Putamen (tissue), 1 donor: ENCODE results near the gene PLCL2.
"Not testable (repeated sequence)": the region's sequence is repeated elsewhere in the genome, so short reads cannot be mapped to it uniquely, and the experiment has no call there.

ENCODE experiments used
- DNase-seq: peaks from one replicate; pipeline ENCODE4 v3.0.0-alpha.2; 2016; ENCODE audit warnings: low spot score

PLCL2 gene

DNA sequence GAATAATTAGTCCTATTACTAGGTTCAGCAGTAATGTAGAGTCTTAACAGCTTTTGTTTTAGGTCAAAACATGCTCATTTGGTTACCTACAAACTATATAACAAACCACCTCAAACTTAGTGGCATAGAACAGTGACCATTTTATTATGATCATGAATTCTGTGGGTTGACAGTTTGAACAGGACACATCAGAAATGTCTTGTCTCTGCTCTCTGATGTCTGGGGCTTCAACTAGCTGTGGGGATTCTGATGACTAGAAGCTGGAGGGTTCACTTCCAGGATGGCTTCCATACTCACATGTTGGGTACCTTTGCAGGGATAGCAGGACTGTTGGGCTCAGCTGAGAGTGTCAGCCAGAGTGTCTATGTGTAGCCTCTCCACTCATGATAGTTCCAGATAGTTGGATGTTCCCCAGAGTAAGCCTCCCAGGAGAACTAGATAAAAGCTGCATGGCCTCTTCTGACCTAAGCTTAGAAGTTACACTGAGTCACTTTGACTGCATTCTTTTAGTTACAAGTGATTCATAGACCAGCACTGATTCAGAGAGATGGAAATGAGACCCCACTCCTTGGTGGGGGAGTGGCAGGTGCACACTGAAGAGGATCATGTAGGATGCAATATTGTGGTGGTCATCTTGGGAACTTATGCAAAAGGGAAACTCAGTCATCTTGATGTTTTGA is 32.6 kb downstream of the PLCL2 start:
- no peak for DNase-seq

DNA sequence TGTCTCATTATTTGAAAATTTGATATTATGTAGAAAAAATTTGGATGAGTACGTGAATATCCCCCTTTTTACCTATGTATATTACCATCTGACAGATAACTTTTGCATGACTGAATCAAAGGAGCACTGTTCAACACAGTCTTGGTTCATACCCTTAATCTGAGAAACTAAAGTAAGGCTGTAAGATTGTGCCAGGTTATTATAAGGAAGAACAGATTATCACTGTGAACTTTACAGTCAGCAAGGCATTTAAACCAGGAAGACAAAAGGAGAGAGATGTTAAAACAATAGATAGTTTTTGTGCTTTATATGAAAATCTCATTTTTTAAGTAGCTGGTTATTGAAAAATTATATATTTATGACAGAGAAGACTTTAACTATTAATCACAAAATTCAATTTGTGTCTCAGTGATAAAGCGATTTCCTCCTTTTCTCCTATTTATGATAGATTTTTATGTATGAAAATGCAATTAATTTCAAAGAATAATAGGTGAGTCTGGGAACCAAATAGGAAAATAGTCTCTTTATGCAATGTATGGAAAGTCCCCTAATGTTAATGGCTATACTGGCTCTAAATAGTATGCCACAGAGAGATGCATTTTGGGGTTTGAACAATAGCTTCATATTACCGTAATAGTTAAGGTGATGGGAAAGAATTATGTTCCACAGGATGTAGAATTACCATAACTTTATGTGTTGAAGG is 33.4 kb downstream of the PLCL2 start:
- no peak for DNase-seq

DNA sequence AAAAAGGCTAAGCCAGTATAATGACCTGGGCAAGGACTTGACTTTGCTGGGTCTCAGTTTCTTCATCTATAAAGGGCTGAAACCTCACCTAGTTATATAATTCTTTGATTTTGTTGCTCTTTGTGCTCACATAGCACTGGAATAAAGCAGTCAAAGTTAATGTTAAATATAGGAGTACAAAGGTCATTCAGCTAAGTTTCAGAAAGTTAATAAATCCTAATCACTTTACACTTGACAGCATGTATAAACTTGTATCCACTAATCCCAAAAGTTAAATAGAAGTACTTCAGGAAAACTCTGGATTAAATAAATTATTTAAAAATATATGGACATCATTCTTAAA is 33.9 kb downstream of the PLCL2 start:
- no peak for DNase-seq

DNA sequence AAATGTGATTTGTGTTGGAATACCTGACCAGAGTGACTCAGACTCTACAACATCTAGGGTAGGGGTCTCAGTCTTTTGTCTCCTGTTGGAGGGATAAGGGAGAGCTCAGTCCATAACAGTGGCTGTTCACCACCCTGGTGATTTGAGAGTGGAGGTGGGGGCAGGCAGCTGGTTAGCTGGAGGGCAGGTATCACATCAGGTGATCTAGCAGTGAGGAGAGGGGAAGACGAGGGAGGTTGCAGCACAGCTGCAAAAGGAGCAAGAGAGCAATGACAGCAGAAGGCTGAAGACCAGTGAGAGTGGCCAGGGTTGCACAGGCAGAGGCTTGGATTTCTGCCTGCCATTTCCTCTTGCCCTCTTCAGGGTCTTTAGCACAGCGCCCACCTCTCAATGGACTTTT is 38.4 kb downstream of the PLCL2 start:
- DNase-seq: no peak

DNA sequence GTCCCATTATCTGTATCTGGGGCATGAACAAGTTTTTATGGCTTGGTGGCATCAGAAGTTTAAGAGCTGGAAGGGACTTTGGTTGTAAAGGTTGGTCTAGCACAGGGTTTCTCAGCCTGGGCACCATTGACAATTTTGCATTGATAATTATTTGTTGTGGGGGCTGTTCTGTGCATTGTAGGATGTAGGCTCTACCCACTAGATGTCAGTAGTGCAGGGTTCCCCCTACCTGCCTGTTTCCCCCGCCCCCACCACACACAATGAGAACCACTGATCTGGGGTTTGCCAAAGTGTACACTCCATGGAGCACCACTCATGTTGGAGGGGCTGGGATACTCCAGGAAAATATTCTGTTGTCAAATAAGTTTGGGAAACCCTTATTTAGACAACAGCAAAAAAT is 42.7 kb downstream of the PLCL2 start:
- no peak for DNase-seq

DNA sequence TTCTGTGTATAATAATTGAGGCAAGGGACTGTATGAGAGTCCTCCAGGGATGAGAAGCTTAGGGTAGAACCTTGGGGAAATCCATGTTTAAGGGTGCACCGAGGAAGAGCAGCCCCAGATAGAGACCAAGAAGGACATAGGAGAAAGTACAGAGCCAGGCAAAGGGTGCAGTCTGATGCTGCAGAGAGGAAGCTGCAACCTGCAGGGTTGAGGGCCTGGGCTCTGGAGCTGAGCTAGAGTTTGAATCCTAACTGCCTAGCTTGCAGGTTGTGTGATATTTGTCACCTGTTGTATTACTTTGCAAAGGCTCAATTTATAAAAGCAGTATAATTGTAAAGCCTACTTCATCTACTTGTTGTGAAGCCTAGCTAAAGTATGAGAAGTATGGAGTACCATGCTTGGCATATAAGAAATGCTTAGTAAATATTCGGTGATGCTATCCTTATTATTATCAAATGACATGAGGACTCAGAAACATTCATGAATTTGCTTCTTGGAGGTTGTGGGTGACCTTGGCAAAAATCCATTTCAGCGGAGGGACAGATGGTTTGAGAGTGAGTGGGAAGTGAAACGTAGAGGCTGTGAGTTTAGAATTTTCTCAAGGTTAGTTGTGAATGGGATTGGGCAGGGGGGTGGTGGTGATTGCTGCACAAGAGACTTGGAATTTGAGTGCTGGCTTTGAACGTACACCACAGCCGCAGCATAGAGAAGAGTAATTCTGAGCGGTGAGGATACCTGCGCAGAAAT is 43.8 kb downstream of the PLCL2 start:
- no peak for DNase-seq

DNA sequence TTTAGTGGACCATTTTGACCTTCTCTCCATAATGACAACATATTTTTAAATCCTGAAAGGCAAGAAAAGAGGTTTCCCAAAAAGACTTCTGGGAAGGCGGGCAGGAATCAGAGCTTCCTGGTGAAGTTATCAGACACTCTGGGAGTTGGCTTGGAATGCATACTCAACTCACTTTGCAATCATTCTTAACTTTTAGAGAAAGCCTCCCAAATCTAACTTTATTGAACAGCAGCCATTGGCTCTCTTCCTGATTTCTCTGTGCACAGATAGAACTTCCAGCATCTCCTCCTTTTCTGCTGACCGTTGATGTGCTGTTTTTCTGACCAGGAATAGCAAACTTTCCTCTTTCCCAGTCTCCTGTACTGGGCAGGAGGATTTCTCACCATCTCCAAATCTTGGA is 44.6 kb downstream of the PLCL2 start:
- no peak for DNase-seq

DNA sequence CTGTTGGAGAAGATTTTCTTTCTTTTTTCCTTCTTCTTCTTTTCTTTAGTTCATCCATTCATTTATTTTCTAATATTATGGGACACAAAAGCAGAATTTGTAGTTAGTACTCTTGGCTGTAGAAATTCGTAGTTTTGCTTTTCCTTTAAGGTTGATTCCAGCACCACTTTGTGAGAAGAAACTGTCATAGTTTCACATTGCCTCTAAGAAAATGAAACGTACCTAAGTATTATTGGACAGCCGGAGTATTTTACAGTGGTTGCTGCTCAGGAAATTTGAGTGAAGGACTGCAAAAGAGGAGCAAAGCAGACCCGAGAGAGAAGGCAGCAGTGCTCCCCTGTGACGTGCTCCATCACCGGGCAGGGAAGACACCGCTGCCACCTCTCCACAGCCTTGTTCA is 48.1 kb downstream of the PLCL2 start:
- no peak for DNase-seq

DNA sequence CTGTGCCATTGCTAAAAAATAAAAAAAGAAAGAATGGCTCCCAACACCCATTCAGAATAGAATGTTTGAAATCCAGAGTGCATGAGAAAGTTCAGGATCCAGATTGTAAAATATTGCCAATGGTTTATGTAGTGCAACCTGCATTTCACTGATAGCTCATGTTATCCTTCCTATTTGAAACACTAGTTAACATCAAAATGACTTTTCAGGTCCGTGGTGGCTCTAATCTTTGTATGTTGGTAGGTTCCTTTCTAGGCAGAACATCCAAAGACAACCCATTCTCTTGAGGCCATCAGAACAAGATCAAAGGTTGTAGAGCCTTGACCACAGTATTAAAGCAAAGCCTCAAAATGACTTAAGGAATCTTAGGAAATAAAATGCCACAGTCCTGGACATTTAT is 51.0 kb downstream of the PLCL2 start:
- no peak for DNase-seq

DNA sequence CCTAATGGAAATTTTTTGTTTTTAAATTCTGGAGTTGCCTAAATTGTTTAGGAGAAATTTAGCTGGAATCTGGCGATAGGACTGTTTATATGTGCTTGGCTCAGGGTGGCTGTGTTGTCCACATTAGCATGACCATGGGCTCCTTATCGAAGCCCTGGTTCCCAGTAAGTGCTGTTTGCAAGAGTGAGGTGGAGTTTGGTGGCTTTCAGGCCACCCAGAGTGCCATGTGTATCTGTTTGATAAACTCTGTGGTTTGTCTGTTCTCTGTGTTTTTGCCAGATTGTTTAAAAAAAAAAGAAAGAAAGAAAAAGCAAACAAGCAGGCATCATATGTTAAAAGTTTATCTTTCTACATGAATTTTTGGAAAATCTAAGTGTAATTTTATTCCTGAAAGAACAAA is 51.5 kb downstream of the PLCL2 start:
- DNase-seq: no peak

DNA sequence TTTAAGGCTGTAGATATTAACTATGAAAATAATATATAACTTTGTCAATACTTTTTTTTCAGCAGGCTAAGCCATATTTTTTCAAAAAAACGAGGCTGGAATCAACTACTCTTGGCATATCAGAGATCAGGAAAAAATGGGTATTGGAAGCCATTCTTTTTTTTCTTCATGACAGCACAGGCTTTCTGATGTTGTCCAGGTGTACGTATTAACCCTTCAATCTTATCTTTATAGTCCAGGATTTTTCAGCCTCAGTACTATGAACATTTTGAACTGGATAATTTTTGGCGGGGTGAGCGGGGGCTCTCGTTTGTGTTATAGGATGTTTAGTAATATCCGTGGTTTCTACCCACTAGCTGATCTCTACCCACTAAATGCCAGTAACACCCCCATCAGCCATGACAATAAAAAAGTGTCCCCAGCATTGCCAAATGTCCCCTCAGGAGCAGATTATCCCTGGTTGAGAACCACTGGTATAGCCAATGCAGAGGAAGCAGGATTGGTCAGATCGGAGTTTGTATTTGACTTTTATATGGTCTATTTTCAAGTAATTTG is 52.0 kb downstream of the PLCL2 start:
- no peak for DNase-seq

DNA sequence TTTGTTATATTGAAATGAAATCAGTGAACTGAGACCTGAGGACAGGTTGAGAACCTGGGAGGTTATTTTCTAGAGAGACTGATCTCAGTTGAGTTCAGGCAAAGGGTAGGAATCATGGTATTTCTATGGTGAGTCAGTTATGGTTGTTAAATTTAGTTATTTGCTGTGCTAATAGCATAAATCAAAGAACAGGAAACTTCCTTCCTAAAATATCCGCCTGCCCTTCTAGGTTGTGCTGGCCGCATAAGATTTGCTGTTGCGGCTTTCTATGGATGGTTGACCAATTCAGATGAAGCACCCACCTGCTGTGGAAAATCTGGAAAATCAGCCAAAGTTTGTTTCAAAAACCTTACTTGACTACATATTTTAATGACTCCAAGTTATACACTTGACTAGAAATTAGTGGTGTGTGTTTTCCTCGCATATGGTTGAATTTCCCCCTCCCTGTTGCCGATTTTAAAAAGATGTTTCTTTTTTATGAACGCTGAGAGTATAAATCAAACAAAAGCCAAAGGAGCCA is 52.6 kb downstream of the PLCL2 start:
- DNase-seq: no peak

DNA sequence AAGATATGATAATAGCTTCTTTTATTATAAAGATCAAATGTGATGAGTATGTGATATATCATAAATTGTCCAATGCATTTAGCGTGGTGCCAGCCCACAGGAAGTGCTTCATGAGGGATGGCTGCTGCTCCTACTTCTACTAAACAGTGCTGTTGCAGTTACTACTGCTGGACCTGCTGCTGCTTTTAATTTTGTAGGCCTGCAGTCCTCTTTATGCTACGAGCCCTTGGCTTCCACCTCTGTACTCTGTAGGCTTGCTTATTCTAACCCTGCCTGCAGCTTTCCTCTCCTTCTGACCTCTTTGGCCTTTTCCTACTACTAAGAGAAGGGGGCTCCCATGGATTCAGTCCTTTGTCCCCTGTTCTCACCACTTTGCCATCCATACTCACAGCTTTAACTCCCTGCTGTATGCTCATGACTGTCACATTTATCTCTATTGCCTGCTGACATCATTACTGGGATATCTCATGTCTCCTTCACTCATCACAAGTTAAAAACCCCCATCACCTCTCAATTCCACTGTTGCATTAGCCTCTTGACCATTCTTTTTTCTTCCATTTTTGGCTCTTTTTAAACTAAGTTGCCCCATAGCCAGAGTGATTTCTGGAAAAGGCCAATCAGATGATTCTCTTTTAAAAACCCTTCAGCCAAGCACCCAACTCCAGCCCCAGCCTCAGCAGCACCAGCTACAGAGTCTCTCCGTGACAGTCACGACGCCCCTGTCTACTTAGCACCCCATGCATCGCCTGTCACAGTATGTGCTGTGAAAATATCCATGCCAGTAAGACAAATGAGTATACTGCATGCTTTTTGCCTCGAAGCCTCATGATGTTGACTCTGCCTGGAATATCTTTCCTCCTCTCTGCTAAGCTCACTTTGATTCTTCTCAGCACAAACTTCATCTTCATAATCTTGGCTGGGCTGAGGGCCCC is 56.3 kb downstream of the PLCL2 start:
- DNase-seq: no peak

DNA sequence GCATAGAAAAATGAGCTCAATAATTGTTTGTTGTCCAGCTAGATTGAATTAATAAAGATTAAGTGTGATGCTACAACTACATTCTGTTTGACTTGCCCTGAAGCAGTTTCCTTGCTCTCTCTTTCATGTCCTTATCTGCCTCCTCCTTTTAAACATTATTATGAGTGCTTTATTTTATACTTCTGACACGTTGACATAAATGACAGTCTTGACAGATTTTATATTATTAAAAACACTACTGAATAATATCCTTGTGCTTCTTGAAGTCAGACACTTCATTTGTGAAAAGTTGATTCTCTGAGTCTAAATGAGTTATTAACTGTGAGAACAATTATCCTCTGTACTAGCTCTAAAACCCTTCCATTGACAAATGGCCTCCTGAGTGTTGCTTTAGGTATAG is 58.2 kb downstream of the PLCL2 start:
- DNase-seq: peak; percentile 11

DNA sequence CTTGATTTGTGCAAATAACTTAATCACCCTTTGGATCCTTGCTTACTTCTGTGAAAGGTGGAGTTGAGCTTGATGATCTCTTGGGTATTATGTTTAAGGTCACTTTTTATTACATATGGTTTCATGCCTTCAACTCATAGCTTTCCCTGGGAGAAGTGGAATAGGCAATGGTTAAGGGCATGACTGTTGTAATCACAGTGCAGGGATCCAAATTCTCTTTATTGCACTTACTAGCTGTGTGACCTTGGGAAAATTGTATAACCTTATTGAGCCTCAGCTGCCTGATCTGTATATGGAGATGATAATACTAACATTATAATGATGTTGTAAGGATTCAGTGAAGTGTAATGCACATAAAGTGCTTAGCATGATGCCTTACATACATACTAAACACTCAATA is 59.1 kb downstream of the PLCL2 start:
- DNase-seq: no peak

DNA sequence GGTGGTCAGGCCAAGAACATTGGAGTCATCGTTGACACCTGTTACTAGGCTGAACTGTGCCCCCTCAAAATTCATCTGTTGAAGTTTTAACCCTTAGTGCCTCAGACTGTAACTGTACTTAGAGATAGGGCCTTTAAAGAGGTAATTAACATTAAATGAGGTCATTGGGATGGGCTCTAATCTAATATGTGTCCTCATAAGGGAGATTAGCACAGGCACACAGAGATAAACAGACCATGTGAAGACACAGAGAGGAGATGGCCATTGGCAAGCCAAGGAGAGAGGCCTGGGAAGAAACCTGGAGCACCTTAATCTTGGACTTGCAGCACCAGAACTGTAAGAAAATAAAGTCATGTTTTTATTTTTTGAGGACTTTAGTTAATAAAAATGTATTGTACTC is 59.6 kb downstream of the PLCL2 start:
- no peak for DNase-seq

DNA sequence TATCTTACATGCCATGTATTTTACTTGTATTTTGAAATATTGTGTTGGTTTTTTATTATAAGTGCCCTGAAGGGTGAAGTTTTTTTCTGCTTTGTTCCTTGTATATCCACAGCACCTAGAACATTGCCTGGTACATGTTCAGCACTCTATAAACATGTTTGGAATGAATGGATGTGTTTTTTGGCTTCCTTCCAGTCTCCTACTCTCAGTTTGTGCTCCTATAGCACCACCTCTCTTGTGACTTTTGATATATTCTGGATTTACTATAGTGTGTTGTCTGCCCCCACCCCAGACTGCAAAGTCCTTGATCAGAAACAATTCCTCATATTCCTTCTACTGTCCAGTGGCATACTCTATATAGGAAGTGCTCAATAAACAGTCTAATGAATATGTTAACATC is 60.6 kb downstream of the PLCL2 start:
- DNase-seq: no peak

DNA sequence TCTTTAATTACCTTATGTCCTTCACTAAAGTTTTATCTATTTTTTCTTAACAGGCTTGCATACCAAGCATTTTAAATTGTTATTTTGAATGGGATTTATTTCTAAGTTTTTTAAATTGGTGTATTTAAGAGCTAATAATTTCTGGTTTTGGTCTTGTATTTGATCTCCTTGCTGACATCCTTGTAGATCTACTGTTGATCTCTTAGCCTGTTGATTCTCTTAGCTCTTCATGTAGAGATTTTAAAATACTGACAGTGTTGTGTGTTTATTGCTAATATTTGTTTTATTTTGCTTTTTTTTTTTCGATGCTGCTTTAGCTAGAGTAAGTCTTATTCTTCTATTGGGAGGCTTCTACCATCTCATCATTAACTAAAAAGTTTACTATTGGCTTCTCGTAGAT is 65.5 kb downstream of the PLCL2 start:
- DNase-seq: no peak

DNA sequence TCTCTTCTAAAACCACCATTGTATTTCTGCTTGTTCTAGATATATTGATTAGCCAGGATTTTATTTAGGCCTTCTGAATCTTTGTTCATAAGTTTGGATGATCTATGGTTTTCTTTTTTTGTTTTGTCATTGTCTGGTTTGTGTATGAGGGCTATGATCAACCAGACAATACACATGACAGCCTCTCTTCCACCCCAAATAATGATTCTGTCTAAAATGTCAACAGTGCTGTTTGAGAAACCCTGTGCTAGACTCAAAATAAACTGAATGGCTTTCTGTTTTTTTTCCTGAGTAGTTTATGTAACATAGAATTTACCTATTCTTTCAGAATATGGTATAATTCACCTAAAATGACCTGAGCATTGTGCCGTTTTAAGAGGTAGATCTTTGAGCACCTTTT is 66.1 kb downstream of the PLCL2 start:
- DNase-seq: no peak

DNA sequence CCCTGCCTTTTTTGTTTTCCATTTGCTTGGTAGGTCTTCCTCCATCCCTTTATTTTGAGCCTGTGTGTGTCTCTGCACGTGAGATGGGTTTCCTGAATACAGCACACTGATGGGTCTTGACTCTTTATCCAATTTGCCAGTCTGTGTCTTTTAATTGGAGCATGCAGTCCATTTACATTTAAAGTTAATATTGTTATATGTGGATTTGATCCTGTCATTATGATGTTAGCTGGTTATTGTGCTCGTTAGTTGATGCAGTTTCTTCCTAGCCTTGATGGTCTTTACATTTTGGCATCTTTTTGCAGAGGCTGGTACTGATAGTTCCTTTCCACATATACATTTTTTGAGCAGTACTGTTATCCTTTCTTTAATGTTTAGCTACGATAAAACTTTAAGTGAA is 73.1 kb downstream of the PLCL2 start:
- not testable (repeated sequence) for DNase-seq

DNA sequence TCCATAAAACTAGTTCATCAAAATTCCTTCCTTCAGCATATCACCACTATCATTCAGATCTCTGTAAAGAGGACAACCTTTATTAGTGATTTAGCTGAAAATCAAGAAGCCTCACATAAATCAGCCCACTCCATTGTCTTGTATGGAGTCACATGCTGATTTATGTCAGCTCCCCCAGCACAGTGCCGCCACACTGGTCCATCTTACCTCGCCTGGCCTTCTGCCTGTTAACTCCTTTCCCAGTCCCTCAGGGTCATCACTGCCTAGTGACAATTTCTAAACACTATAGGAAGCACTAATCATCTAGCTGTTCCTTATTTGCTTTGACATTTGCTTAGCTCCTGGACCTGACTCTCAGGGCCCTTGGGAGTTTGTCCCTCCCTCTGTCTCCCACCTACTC is 75.4 kb downstream of the PLCL2 start:
- no peak for DNase-seq
